KMS-11 (cell line): ENCODE measurements around the gene WSB1.

Experiments
- H2AFZ ChIP-seq: fragments of 200-600 bp; sonication (generic); 2 replicates; pipeline ENCODE4 v1.6.1; 2016; ENCODE audit warnings: antibody characterized with exemption, mixed run types, low read depth
- H3K27ac ChIP-seq: fragments of 200-600 bp; sonication (generic); 2 replicates; pipeline ENCODE4 v1.6.1; 2016; ENCODE audit warnings: mild to moderate bottlenecking, mixed run types
- H3K27me3 ChIP-seq: fragments of 200-600 bp; sonication (generic); 2 replicates; pipeline ENCODE4 v1.6.1; 2017; ENCODE audit warnings: mild to moderate bottlenecking, low read depth, mixed run types, moderate library complexity; ENCODE audit not compliant: insufficient read depth
- H3K36me3 ChIP-seq: fragments of 200-600 bp; sonication (generic); 2 replicates; pipeline ENCODE4 v1.6.1; 2017; ENCODE audit warnings: mild to moderate bottlenecking, mixed run types; ENCODE audit not compliant: insufficient read depth
- H3K4me1 ChIP-seq: fragments of 200-600 bp; sonication (generic); 2 replicates; pipeline ENCODE4 v1.6.1; 2016; ENCODE audit warnings: mild to moderate bottlenecking, low read depth, mixed run types; ENCODE audit not compliant: poor library complexity, severe bottlenecking
- H3K4me2 ChIP-seq: fragments of 200-600 bp; sonication (generic); 2 replicates; pipeline ENCODE4 v1.7.0; 2016; ENCODE audit warnings: mild to moderate bottlenecking, mixed run types
- H3K4me3 ChIP-seq: fragments of 200-600 bp; sonication (generic); IDR thresholded peaks from 2 replicates; pipeline ENCODE4 v1.6.1; 2017; ENCODE audit warnings: low read depth, low read length, mixed read lengths; ENCODE audit not compliant: insufficient read depth
- H3K79me2 ChIP-seq: fragments of 200-600 bp; sonication (generic); 2 replicates; pipeline ENCODE4 v1.6.1; 2016; ENCODE audit warnings: low read depth, mixed run types; ENCODE audit not compliant: insufficient read depth
- H3K9ac ChIP-seq: fragments of 200-600 bp; sonication (generic); 2 replicates; pipeline ENCODE4 v1.6.1; 2016; ENCODE audit warnings: mild to moderate bottlenecking, mixed run types
- H4K20me1 ChIP-seq: fragments of 200-600 bp; sonication (generic); 2 replicates; pipeline ENCODE4 v1.6.1; 2016; ENCODE audit warnings: mild to moderate bottlenecking, mixed run types; ENCODE audit not compliant: insufficient read depth
- TF ChIP-seq, protein P1 (sequence below): fragments of 200-600 bp; sonication (generic); conservative IDR thresholded peaks from 2 replicates; pipeline ENCODE4 v1.6.1; 2017; ENCODE audit warnings: low read depth, mild to moderate bottlenecking, antibody characterized with exemption, low read length, moderate library complexity, mixed read lengths

WSB1 gene

DNA sequence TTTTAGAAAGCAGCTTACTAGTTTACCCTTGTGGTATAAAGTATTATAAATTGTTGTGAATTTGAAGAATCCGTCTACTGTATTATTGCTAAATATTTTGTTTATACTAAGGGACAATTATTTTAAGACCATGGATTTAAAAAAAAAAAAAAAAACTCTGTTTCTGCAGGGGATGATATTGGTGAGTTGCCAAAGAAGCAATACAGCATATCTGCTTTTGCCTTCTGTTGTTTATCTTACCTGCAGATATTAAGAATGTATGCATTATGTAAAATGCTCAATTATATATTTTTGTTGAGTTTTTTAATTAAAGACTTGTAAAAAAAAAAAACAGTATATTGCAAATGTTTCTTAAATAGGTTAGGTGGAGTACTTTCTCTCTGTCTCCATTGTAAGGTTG is 19.4 kb downstream of the WSB1 start:
- Histone ChIP-seq H3K36me3 (no peaks in the 10 kb centered on the region; the same call in 1 of the 2 replicates), H4K20me1 (no peaks in the 10 kb centered on the region), H3K79me2 (no peaks in the 10 kb centered on the region), H3K4me2 (no peak overlapping the region), H2AFZ (no peak overlapping the region), H3K4me1 (no peaks in the 10 kb centered on the region), H3K27ac (no peak overlapping the region), H3K4me3 (no peak overlapping the region), H3K27me3 (no peaks in the 10 kb centered on the region), H3K9ac (no peak overlapping the region)
- TF ChIP-seq, protein P1, sequence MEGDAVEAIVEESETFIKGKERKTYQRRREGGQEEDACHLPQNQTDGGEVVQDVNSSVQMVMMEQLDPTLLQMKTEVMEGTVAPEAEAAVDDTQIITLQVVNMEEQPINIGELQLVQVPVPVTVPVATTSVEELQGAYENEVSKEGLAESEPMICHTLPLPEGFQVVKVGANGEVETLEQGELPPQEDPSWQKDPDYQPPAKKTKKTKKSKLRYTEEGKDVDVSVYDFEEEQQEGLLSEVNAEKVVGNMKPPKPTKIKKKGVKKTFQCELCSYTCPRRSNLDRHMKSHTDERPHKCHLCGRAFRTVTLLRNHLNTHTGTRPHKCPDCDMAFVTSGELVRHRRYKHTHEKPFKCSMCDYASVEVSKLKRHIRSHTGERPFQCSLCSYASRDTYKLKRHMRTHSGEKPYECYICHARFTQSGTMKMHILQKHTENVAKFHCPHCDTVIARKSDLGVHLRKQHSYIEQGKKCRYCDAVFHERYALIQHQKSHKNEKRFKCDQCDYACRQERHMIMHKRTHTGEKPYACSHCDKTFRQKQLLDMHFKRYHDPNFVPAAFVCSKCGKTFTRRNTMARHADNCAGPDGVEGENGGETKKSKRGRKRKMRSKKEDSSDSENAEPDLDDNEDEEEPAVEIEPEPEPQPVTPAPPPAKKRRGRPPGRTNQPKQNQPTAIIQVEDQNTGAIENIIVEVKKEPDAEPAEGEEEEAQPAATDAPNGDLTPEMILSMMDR = no peak

DNA sequence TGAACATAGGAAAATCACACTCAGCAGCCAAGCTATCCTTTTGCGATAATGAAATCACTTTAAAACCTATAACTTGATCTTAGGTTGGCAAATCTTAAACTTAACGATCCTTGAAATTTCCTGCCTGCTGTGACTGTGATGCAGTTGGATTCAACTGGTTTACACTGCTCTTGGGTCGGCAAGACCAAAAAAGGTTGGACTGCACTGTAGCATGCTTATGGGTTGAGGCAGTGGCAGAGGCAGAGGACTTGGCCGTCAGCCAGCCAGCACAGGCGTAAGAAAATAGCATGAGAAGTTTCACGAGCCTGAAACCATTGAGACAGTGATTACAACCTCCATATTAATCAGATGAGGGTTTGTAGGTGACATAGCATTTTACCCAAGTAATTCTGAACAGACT is 21.4 kb downstream of the WSB1 start:
- H3K4me1 ChIP-seq = no peaks in the 10 kb centered on the region
- no peak overlapping the region for H3K27ac ChIP-seq
- no peaks in the 10 kb centered on the region for H4K20me1 ChIP-seq

DNA sequence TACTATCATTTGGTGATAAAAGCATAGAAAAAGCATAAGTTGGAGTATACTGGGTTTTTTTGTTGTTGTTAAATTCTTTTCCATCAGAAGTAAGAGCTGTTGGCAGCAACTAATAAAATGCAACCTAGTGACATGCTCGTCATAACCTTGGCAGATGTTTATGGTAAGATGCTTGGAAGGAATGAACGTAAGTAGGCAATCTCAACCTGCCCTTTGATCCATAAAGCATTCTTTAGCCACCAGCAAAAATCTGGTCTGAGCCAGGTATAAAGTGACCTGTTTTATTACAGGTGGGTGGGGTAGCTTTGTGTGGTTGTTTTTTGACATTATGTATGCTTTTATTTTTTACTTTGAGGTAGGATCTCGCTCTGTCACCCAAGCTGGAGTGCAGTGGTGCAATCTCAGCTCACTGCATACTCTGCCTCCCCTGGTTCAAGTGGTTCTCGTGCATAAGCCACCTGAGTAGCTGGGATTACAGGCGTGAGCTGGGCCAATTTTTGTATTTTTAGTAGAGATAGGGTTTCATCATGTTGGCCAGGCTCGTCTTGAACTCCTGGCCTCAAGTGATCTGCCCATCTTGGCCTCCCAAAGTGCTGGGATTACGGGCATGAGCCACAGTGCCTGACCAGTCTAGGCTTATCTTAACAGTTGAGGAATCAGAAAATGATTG is 22.0 kb downstream of the WSB1 start:
- no peak overlapping the region for H3K9ac ChIP-seq
- no peaks in the 10 kb centered on the region for H3K4me1 ChIP-seq
- H3K36me3 ChIP-seq = no peaks in the 10 kb centered on the region
- TF ChIP-seq, protein P1 = no peak
- H4K20me1 ChIP-seq = no peaks in the 10 kb centered on the region
- H2AFZ ChIP-seq = no peak overlapping the region
- no peaks in the 10 kb centered on the region for H3K27me3 ChIP-seq
- no peak overlapping the region for H3K27ac ChIP-seq
- H3K4me3 ChIP-seq = no peak overlapping the region
- no peaks in the 10 kb centered on the region for H3K79me2 ChIP-seq
- no peak overlapping the region for H3K4me2 ChIP-seq

More for the DNA sequence above, 21.4 kb downstream of the WSB1 start:
- Histone ChIP-seq H3K27me3 (no peaks in the 10 kb centered on the region), H2AFZ (no peak overlapping the region), H3K4me3 (no peak overlapping the region), H3K4me2 (no peak overlapping the region), H3K9ac (no peak overlapping the region), H3K36me3 (no peaks in the 10 kb centered on the region), H3K79me2 (no peaks in the 10 kb centered on the region)
- TF ChIP-seq, protein P1 = no peak

DNA sequence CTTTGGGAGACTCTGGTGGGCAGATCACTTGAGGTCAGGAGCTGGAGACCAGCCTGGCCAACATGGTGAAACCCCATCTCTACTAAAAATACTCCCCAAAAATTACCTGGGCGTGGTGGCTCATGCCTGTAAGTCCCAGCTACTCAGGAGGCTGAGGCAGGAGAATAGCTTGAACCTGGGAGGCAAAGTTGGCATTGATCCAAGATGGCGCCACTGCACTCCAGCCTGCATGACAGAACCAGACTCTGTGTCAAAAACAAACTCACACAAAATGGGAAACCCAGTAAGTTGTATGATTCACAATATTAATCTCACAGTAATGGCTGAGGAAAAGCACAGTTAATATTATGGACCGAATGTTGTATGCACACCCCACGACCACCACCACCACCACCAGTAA is 24.3 kb downstream of the WSB1 start:
- no peaks in the 10 kb centered on the region for H3K36me3 ChIP-seq
- no peak overlapping the region for H3K9ac ChIP-seq
- H4K20me1 ChIP-seq = no peaks in the 10 kb centered on the region
- H2AFZ ChIP-seq = no peak overlapping the region
- no peaks in the 10 kb centered on the region for H3K27me3 ChIP-seq
- H3K4me1 ChIP-seq = no peaks in the 10 kb centered on the region
- TF ChIP-seq, protein P1 = no peak
- no peak overlapping the region for H3K27ac ChIP-seq
- no peak overlapping the region for H3K4me2 ChIP-seq
- no peak overlapping the region for H3K4me3 ChIP-seq
- H3K79me2 ChIP-seq = no peaks in the 10 kb centered on the region
